Measurements from ENCODE around the gene TCEA3.
A peak's percentile ranks its signal among the peaks of the same experiment; 100 is the strongest.

Gene TCEA3

DNA sequence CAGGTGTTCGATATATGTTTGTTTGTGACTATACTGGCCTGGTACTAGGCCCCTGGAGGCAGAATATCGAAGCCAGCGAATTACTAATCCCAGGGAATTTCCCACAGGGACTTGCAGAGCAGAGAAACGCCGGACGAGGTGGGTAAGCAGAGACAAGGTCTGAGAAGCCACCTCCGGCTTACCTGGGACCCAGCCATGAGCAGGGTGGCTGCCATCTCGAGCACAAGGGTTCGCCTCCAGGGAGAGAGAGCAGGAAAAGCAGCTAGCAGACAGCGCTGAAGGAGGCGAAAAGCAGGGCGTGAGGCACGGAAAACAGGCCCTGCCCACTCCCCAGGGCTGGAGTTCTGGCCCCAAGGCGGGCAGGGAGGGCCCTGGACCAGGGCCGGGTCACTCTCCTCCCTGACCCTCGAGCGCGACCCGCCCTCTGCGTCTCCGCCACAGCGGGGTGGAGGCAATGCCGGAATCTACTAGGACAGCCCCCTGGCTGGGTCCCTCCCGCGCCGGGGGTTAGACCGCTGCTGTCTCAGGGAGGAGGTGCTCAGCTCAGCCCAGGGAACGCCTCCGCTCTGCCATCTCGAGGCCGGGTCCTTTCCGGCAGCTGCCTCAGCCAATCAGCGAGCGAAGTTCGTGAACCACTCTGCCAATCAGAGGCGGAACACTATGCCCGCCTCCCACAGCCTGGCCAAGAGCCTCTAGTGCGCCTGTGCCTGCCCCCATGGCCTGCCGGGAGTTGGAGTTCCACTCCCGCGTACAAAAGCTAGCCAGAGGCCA, 56.6 kb downstream of the TCEA3 start:
- H3K27ac ChIP-seq (ENCODE audit: poor library complexity, severe bottlenecking), result peak overlapping the region; percentile 81
- peaks cover 23% of the 10 kb centered on the region for H3K4me1 ChIP-seq (ENCODE audit: insufficient read depth, poor library complexity, severe bottlenecking)
- peak; percentile 86 for ATAC-seq (ENCODE audit: low read depth)
- peak; percentile 99 for DNase-seq (ENCODE audit: low spot score)
- H3K36me3 ChIP-seq (ENCODE audit: low read depth), result peaks cover 34% of the 10 kb centered on the region
- H3K9me3 ChIP-seq (ENCODE audit: severe bottlenecking), result peaks cover 13% of the 10 kb centered on the region
- TF ChIP-seq, protein P1, sequence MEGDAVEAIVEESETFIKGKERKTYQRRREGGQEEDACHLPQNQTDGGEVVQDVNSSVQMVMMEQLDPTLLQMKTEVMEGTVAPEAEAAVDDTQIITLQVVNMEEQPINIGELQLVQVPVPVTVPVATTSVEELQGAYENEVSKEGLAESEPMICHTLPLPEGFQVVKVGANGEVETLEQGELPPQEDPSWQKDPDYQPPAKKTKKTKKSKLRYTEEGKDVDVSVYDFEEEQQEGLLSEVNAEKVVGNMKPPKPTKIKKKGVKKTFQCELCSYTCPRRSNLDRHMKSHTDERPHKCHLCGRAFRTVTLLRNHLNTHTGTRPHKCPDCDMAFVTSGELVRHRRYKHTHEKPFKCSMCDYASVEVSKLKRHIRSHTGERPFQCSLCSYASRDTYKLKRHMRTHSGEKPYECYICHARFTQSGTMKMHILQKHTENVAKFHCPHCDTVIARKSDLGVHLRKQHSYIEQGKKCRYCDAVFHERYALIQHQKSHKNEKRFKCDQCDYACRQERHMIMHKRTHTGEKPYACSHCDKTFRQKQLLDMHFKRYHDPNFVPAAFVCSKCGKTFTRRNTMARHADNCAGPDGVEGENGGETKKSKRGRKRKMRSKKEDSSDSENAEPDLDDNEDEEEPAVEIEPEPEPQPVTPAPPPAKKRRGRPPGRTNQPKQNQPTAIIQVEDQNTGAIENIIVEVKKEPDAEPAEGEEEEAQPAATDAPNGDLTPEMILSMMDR (IDR thresholded peaks at IDR 0.05; ENCODE audit: poor library complexity, severe bottlenecking), result no peak
- H3K27me3 ChIP-seq (ENCODE audit: insufficient read depth, poor library complexity, severe bottlenecking), result no peaks in the 10 kb centered on the region
- H3K4me3 ChIP-seq (ENCODE audit: severe bottlenecking), result peak overlapping the region; percentile 89

DNA sequence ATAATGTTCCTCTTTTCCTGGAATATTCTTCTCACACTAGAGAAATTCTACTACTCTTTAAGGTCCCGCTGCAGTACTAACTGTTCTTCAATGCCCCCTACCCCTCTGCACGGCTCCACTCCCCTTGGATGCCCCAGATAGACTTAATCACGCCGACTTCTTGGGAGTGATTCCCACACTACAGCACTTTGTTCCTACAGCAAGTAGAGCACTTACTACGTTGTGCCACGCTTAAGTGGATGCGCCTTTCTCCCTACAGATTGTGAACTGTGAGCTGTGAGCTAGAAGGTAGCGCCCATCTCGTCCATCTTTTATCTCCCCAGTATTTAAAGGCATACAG, 57.1 kb downstream of the TCEA3 start:
- peaks cover 19% of the 10 kb centered on the region for H3K9me3 ChIP-seq (ENCODE audit: severe bottlenecking)
- ATAC-seq (ENCODE audit: low read depth) (no peak; the same call in 1 of the 3 replicates), DNase-seq (ENCODE audit: low spot score) (no peak)
- H3K4me1 ChIP-seq (ENCODE audit: insufficient read depth, poor library complexity, severe bottlenecking), result peaks cover 23% of the 10 kb centered on the region
- H3K27ac ChIP-seq (ENCODE audit: poor library complexity, severe bottlenecking), result peak overlapping the region; percentile 81
- peaks cover 39% of the 10 kb centered on the region for H3K36me3 ChIP-seq (ENCODE audit: low read depth)
- no peaks in the 10 kb centered on the region for H3K27me3 ChIP-seq (ENCODE audit: insufficient read depth, poor library complexity, severe bottlenecking)
- TF ChIP-seq, protein P1 (IDR thresholded peaks at IDR 0.05; ENCODE audit: poor library complexity, severe bottlenecking), result no peak
- H3K4me3 ChIP-seq (ENCODE audit: severe bottlenecking), result peak overlapping the region; percentile 89

DNA sequence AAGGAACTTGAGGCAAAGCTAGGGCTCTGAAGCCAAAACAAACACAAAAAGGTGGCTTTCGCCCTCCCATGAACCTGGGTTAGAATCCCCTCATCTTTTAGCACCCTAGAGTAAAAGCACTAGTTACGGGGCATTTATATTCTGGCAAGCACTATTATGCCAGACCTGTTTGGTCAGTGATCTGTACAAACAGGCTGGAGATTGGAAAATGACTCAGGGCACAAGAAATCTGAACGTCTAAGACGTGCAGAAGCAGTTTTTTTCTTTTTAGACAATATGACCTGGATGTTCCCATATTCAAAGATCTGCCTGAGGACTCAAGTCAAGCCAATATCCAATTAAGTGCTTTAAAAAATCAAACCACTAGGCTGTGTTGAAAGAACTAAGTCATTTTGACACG, 58.0 kb downstream of the TCEA3 start:
- H3K27ac ChIP-seq (ENCODE audit: poor library complexity, severe bottlenecking), result peak overlapping the region; percentile 81
- H3K4me3 ChIP-seq (ENCODE audit: severe bottlenecking), result peak overlapping the region; percentile 89
- ATAC-seq (ENCODE audit: low read depth) (no peak), DNase-seq (ENCODE audit: low spot score) (no peak)
- H3K27me3 ChIP-seq (ENCODE audit: insufficient read depth, poor library complexity, severe bottlenecking), result no peaks in the 10 kb centered on the region
- peaks cover 23% of the 10 kb centered on the region for H3K4me1 ChIP-seq (ENCODE audit: insufficient read depth, poor library complexity, severe bottlenecking)
- peaks cover 27% of the 10 kb centered on the region for H3K9me3 ChIP-seq (ENCODE audit: severe bottlenecking)
- H3K36me3 ChIP-seq (ENCODE audit: low read depth), result peaks cover 48% of the 10 kb centered on the region
- TF ChIP-seq, protein P1 (IDR thresholded peaks at IDR 0.05; ENCODE audit: poor library complexity, severe bottlenecking), result no peak

DNA sequence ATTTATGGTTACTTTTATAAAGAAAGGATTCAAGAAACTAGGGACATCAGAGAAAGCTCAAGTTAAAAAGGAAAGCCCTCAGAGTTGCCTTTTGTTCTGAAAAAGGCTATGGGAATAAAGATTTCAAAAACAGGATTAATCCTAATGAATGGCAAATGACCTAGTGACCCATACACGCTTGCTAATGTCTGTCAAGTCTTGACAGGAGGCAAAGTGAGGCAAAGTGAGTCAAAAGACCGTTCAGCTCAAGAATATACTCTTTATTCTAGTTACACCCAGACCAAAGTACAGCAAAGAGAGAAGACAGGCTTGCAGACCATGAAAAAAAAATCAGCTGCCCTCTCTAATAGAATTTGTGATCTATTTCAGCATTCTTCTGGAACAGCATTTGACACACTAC, 58.4 kb downstream of the TCEA3 start:
- DNase-seq (ENCODE audit: low spot score) (no peak), ATAC-seq (ENCODE audit: low read depth) (no peak)
- peaks cover 20% of the 10 kb centered on the region for H3K4me1 ChIP-seq (ENCODE audit: insufficient read depth, poor library complexity, severe bottlenecking)
- H3K4me3 ChIP-seq (ENCODE audit: severe bottlenecking), result peak overlapping the region; percentile 89
- H3K9me3 ChIP-seq (ENCODE audit: severe bottlenecking), result peaks cover 31% of the 10 kb centered on the region
- TF ChIP-seq, protein P1 (IDR thresholded peaks at IDR 0.05; ENCODE audit: poor library complexity, severe bottlenecking), result no peak
- H3K27me3 ChIP-seq (ENCODE audit: insufficient read depth, poor library complexity, severe bottlenecking), result no peaks in the 10 kb centered on the region
- H3K36me3 ChIP-seq (ENCODE audit: low read depth), result peaks cover 52% of the 10 kb centered on the region
- peak overlapping the region; percentile 81 for H3K27ac ChIP-seq (ENCODE audit: poor library complexity, severe bottlenecking)

DNA sequence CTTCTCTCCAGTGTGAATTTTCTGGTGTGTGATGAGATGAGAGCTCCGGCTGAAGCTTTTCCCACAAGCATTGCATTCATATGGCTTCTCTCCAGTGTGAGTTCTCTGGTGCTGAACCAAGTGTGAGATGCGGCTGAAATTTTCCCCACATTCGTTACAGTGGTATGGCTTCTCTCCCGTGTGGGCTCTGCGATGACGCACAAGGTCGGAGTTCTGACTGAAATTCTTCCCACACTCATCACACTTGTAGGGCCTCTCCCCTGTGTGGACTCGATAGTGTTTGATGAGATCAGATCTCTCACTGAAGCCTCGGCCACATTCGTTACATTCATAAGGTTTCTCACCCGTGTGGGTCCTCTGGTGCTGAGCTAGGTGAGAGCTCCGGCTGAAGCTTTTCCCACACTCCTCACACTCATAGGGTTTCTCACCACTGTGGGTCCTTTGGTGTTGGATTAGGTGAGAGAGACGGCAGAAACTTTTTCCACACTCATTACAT, 62.3 kb downstream of the TCEA3 start:
- Histone ChIP-seq H3K27ac (ENCODE audit: poor library complexity, severe bottlenecking) (no peak overlapping the region), H3K36me3 (ENCODE audit: low read depth) (peaks cover 76% of the 10 kb centered on the region), H3K4me1 (ENCODE audit: insufficient read depth, poor library complexity, severe bottlenecking) (peaks cover 7% of the 10 kb centered on the region), H3K9me3 (ENCODE audit: severe bottlenecking) (peaks cover 38% of the 10 kb centered on the region), H3K27me3 (ENCODE audit: insufficient read depth, poor library complexity, severe bottlenecking) (no peaks in the 10 kb centered on the region), H3K4me3 (ENCODE audit: severe bottlenecking) (no peak overlapping the region)
- TF ChIP-seq, protein P1 (IDR thresholded peaks at IDR 0.05; ENCODE audit: poor library complexity, severe bottlenecking), result no peak
- DNase-seq (ENCODE audit: low spot score) (no peak), ATAC-seq (ENCODE audit: low read depth) (no peak)

Measured in RWPE2 (cell line).